HepG2 (cell line): ENCODE measurements around the gene ACTN1. TPM values are rescaled to one million over a fixed set of nuclear protein-coding genes. Genes with fewer than 3 reads are reported as not detected.

Experiments
- ATAC-seq: fragments of 200-7000 bp; cut with Tn5 transposase; 3 replicates; pipeline ENCODE4 v1.9.1; 2020; ENCODE audit warnings: mild to moderate bottlenecking, moderate library complexity
- BruUV-seq: library from RNA; stranded (reverse); fragments of 400-500 nt; replicated peaks from 2 replicates; lab custom pipeline; 2021; lab: Mats Ljungman, UMichigan
- CTCF ChIA-PET: fragments of 300-600 bp; formaldehyde crosslinking; extraction: SDS; loops from one replicate; lab custom pipeline; 2021; ENCODE audit warnings: low total read pairs, inconsistent platforms, low intra/inter-chr PET ratio; lab: Yijun Ruan, JAX
- POLR2A ChIA-PET: fragments of 350-600 bp; sonication (Branson Sonifier 250); formaldehyde crosslinking; loops from one replicate; lab custom pipeline; 2020; ENCODE audit warnings: antibody characterized with exemption, inconsistent platforms; lab: Yijun Ruan, JAX
- DNase-seq: peaks from one replicate; pipeline ENCODE4 v3.0.0-alpha.2; 2015; ENCODE audit warnings: low spot score
- FAIRE-seq: peaks from 3 replicates; lab custom pipeline; 2011; peaks lifted over from hg19 to GRCh38; lab: Jason Lieb, UNC
- H2AFZ ChIP-seq: one replicate; pipeline ENCODE4 v1.6.1; 2011; ENCODE audit warnings: low read length, inconsistent platforms
- H3K27ac ChIP-seq: fragments of 300-600 bp; 3 replicates; pipeline ENCODE4 v1.8.0; 2011; ENCODE audit warnings: mixed run types, mild to moderate bottlenecking, mixed read lengths, low read length, inconsistent platforms; ENCODE audit not compliant: insufficient read depth; ENCODE audit errors: extremely low read length
- H3K27me3 ChIP-seq, 2 experiments: fragments of 200-600 bp in 1 of 2; 2 replicates in 1 of 2; 3 replicates in 1 of 2; pipeline versions ENCODE4 v1.6.0 to v1.8.0; 2011; ENCODE audit warnings: low read length in 2 of 2, mild to moderate bottlenecking in 2 of 2, moderate library complexity in 2 of 2, inconsistent platforms in 1 of 2; ENCODE audit not compliant: insufficient read depth in 2 of 2, control insufficient read depth in 1 of 2
- H3K36me3 ChIP-seq, 2 experiments: fragments of 200-600 bp in 1 of 2; replicated peaks in 1 of 2; 2 replicates in 1 of 2; 3 replicates in 1 of 2; pipeline versions ENCODE4 v1.5.1 to v1.8.0; 2011; ENCODE audit warnings: low read length in 2 of 2, inconsistent platforms in 1 of 2; ENCODE audit not compliant: insufficient read depth in 2 of 2, control insufficient read depth in 1 of 2
- H3K4me1 ChIP-seq: 2 replicates; pipeline ENCODE4 v1.5.1; 2012; ENCODE audit warnings: low read length, inconsistent platforms; ENCODE audit not compliant: insufficient read depth
- H3K4me2 ChIP-seq: 2 replicates; pipeline ENCODE4 v1.6.0; 2011; ENCODE audit warnings: low read depth, low read length, inconsistent platforms
- H3K4me3 ChIP-seq, 3 experiments: fragments of 200-600 bp in 1 of 3; sonication (generic), shearing (Covaris generic) in 1 of 3; replicated peaks in 1 of 3; 2 replicates each; pipeline ENCODE4 v1.5.1; 2011 to 2016; ENCODE audit warnings: low read length in 3 of 3, inconsistent platforms in 2 of 3, low read depth in 2 of 3, mild to moderate bottlenecking in 2 of 3, control low read depth in 1 of 3, mixed read lengths in 1 of 3; ENCODE audit not compliant: insufficient read depth in 1 of 3
- H3K79me2 ChIP-seq: one replicate; pipeline ENCODE4 v1.6.1; 2011; ENCODE audit warnings: low read length, inconsistent platforms; ENCODE audit not compliant: insufficient read depth
- H3K9ac ChIP-seq: 2 replicates; pipeline ENCODE4 v1.6.0; 2011; ENCODE audit warnings: mild to moderate bottlenecking, low read depth, low read length, inconsistent platforms; ENCODE audit not compliant: insufficient read depth
- H3K9me3 ChIP-seq: 2 replicates; pipeline ENCODE4 v1.5.1; 2012; ENCODE audit warnings: mild to moderate bottlenecking, low read length
- H4K20me1 ChIP-seq: 2 replicates; pipeline ENCODE4 v1.6.0; 2011; ENCODE audit warnings: inconsistent platforms, mild to moderate bottlenecking, low read length, moderate library complexity; ENCODE audit not compliant: insufficient read depth
- HOXA5 ChIP-seq: sonication (generic); formaldehyde crosslinking; IDR thresholded peaks from 2 replicates; pipeline ENCODE4 v1.4.0; 2020; ENCODE audit warnings: missing genetic modification reagents
- NFKB2 ChIP-seq: sonication (generic); formaldehyde crosslinking; IDR thresholded peaks from 2 replicates; pipeline ENCODE4 v1.4.0; 2020; ENCODE audit warnings: missing genetic modification reagents, borderline replicate concordance
- POGZ ChIP-seq: sonication (generic); formaldehyde crosslinking; IDR thresholded peaks from 2 replicates; pipeline ENCODE4 v1.4.0; 2020; ENCODE audit warnings: mild to moderate bottlenecking, missing genetic modification reagents
- POLR2G ChIP-seq: fragments of 200-400 bp; formaldehyde crosslinking; IDR thresholded peaks from 2 replicates; pipeline ENCODE4 v1.6.1; 2018; ENCODE audit warnings: mild to moderate bottlenecking, low read depth, low read length, moderate library complexity
- RERE ChIP-seq: IDR thresholded peaks from 2 replicates; pipeline ENCODE4 v1.6.1; 2016; ENCODE audit warnings: low read depth, missing genetic modification reagents, missing compliant biosample characterization
- ZFX ChIP-seq: sonication (generic); formaldehyde crosslinking; IDR thresholded peaks from 2 replicates; pipeline ENCODE4 v1.4.0; 2020; ENCODE audit warnings: mild to moderate bottlenecking, low read depth, missing genetic modification reagents, moderate library complexity
- ZNF678 ChIP-seq: sonication (generic); formaldehyde crosslinking; IDR thresholded peaks from 2 replicates; pipeline ENCODE4 v1.4.0; 2020; ENCODE audit warnings: mild to moderate bottlenecking, missing genetic modification reagents
- WGBS: methylation state at CpG from one replicate; pipeline ENCODE4 v1.1.6; 2017; ENCODE audit warnings: low lambda C conversion rate; 5-methylcytosine and 5-hydroxymethylcytosine counted together
- in situ Hi-C: cut with HindIII; loops from 2 replicates; pipeline ENCODE4 v1.10.0; 2017; ENCODE audit warnings: low pct_unique_long_range_greater_than_20kb; ENCODE audit not compliant: extremely low pct_ligation_motif_present
- intact Hi-C: fragments of 100-400 bp; cut with micrococcal nuclease; formaldehyde crosslinking; loops from one replicate; pipeline ENCODE4 v1.10.0; 2022; ENCODE audit not compliant: unreplicated experiment
- polyA plus RNA-seq, 8 experiments: library from polyadenylated mRNA; depleted of rRNA in 3 of 8; stranded (reverse) in 7 of 8; unstranded in 1 of 8; fragments of >200 nt; fragmentation: Illumina TruSeq in 4 of 8; extraction: Trizol in 4 of 8; gene quantifications; 2 replicates each; pipeline versions ENCODE4 v1.2.1 to v1.2.3, GENCODE V29; 2011 to 2016; ENCODE audit warnings: low read depth in 4 of 8, missing spikeins in 1 of 8, mixed read lengths in 1 of 8; ENCODE audit not compliant: insufficient read depth in 1 of 8
- total RNA-seq, 5 experiments: library from RNA; depleted of rRNA; stranded (reverse); fragments of >200 nt; fragmentation: Illumina TruSeq; extraction: Trizol; gene quantifications; 2 replicates each; pipeline ENCODE4 v1.2.3, GENCODE V29; 2016; ENCODE audit warnings: low read depth in 1 of 5
- TF ChIP-seq, protein P1 (sequence below): sonication (generic); formaldehyde crosslinking; conservative IDR thresholded peaks from 2 replicates; pipeline ENCODE4 v1.5.0; 2020; ENCODE audit warnings: missing genetic modification reagents

Gene ACTN1
- total and polyA plus RNA-seq, 2 of the 13 experiments (the other 11 are each of a cell fraction or from before 2014, with no cell fraction given) = 58.6 to 162 TPM

- 91% methylated on average over 7 of the region's 7 CpGs for WGBS
- H2AFZ ChIP-seq = no peak overlapping the region
- peaks cover 96% of the 10 kb centered on the region for H3K4me1 ChIP-seq
- intact Hi-C loops = no loop called here
- H3K9ac ChIP-seq = no peak overlapping the region
- TF ChIP-seq HOXA5 (CRISPR knock-in tag) (no peak), ZFX (no peak), POLR2G (0 out of 2 replicates have a peak, but pooled peaks have one; percentile 14), NFKB2 (no peak), ZNF678 (no peak), POGZ (no peak), RERE (CRISPR knock-in tag) (no peak)
- TF ChIP-seq, protein P1, sequence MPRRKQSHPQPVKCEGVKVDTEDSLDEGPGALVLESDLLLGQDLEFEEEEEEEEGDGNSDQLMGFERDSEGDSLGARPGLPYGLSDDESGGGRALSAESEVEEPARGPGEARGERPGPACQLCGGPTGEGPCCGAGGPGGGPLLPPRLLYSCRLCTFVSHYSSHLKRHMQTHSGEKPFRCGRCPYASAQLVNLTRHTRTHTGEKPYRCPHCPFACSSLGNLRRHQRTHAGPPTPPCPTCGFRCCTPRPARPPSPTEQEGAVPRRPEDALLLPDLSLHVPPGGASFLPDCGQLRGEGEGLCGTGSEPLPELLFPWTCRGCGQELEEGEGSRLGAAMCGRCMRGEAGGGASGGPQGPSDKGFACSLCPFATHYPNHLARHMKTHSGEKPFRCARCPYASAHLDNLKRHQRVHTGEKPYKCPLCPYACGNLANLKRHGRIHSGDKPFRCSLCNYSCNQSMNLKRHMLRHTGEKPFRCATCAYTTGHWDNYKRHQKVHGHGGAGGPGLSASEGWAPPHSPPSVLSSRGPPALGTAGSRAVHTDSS (CRISPR knock-in tag) = no peak
- FAIRE-seq (no peak), DNase-seq (no peak), ATAC-seq (no peak)
- no peak overlapping the region for H3K4me2 ChIP-seq
- CTCF ChIA-PET = no interaction called here
- H3K27me3 ChIP-seq = no peaks in the 10 kb centered on the region
- H4K20me1 ChIP-seq = peaks cover 49% of the 10 kb centered on the region
- in situ Hi-C loops = no loop called here
- no peak overlapping the region for H3K4me3 ChIP-seq
- no TSS peak for BruUV-seq
- H3K36me3 ChIP-seq = peaks cover 9 to 14% of the 10 kb centered on the region in 2 experiments; a peak in 4 of 5 replicates
- H3K9me3 ChIP-seq = no peaks in the 10 kb centered on the region
- H3K79me2 ChIP-seq = peaks cover 100% of the 10 kb centered on the region
- no peak overlapping the region for H3K27ac ChIP-seq
- POLR2A ChIA-PET = interaction anchor here (1.6 kb wide), 1 partner anchor 18 kb away, joined by 5 read pairs; no protein-coding TSS in a partner anchor
These were observed 17.7 kb downstream of the ACTN1 start for GRCh38 chr14:68961361-68961760.
